Natural killer cell treated with Interleukin-12 subunit alpha and Interleukin-12 subunit beta and Interleukin-15 and Interleukin-18, amount 100 ng/mL, for 72 hours (primary cell): ENCODE measurements around the gene SLC7A7. TPM values are rescaled to one million over a fixed set of nuclear protein-coding genes. Genes with fewer than 3 reads are reported as not detected.
"Not testable (repeated sequence)": the region's sequence is repeated elsewhere in the genome, so short reads cannot be mapped to it uniquely, and the experiment has no call there.

Source experiments
- ATAC-seq, 2 donors: fragments of 150-1000 bp; cut with Tn5 transposase in 1 of 2; sonication (Bioruptor Pico), chemical (Tn5 transposase) in 1 of 2; 2 replicates each; pipeline ENCODE4 v1.10.0; 2021
- DNase-seq: peaks from one replicate; pipeline ENCODE4 v3.0.0; 2022; ENCODE audit warnings: low spot score
- H3K27ac Mint-ChIP-seq, 2 donors: 1 replicate in 1 of 2; 2 replicates in 1 of 2; pipeline ENCODE4 v1.8.0; 2022; ENCODE audit warnings: mixed read lengths in 2 of 2, mild to moderate bottlenecking in 1 of 2, moderate library complexity in 1 of 2
- H3K27me3 Mint-ChIP-seq, 2 donors: 1 replicate in 1 of 2; 2 replicates in 1 of 2; pipeline ENCODE4 v1.8.0; 2022; ENCODE audit warnings: mixed read lengths in 2 of 2
- H3K36me3 Mint-ChIP-seq: one replicate; pipeline ENCODE4 v1.8.0; 2022; ENCODE audit warnings: mixed read lengths
- H3K4me1 Mint-ChIP-seq, 2 donors: 1 replicate in 1 of 2; 2 replicates in 1 of 2; pipeline ENCODE4 v1.8.0; 2022; ENCODE audit warnings: low read depth in 2 of 2, mixed read lengths in 2 of 2, mild to moderate bottlenecking in 1 of 2
- H3K4me3 Mint-ChIP-seq: one replicate; pipeline ENCODE4 v1.8.0; 2022; ENCODE audit warnings: mixed read lengths
- H3K9me3 Mint-ChIP-seq: 2 replicates; pipeline ENCODE4 v1.8.0; 2022; ENCODE audit warnings: mixed read lengths
- total RNA-seq, 2 donors: library from RNA; stranded (reverse); gene quantifications; one replicate each; pipeline ENCODE4 v1.2.3, GENCODE V29; 2022

The SLC7A7 gene
- total RNA-seq, 2 donors from 2014 or later, result 0.36 to 0.59 TPM

DNA sequence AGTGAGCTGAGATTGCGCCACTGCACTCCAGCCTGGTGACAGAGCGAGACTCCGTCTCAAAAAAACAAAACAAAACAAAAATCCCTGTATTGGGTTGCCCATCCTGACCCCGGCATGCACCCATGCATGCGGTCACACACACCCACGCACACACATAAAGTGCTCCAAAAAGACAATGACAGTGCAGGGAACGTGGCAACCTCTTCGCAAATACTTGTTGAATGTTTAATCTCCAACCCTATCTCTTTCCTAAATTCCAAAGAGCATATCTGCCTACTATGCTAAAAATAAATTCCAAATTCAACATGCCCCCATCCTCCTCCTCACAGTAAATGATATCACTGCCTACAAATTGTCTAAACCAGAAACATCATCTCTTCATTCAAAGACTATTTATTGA lies 13.5 kb downstream of the SLC7A7 start:
- ATAC-seq (no peak), DNase-seq (no peak)
- H3K9me3 Mint-ChIP-seq, result no peaks in the 10 kb centered on the region
- no peaks in the 10 kb centered on the region for H3K4me1 Mint-ChIP-seq
- no peak overlapping the region for H3K27ac Mint-ChIP-seq
- H3K4me3 Mint-ChIP-seq, result no peak overlapping the region
- H3K27me3 Mint-ChIP-seq, result peaks cover 40 to 65% of the 10 kb centered on the region in 2 donors
- H3K36me3 Mint-ChIP-seq, result no peaks in the 10 kb centered on the region

DNA sequence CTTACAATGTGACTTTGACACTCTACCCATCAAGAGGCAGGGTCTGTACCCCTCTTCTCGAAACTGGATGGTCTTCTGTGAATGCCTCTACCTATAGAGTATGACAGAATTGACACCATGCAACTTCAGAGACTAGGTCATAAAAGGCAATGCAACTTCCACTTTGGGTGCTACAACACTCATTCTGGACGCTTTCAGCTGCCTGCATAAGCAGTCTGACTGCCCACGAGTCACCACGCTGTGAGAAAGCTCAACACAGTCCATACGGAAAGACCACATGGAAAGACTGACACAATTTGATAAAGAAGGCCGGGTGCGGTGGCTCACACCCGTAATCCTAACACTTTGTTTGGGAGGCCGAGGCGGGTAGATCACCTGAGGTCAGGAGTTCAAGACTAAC lies 14.9 kb downstream of the SLC7A7 start:
- Mint-ChIP-seq H3K27ac (no peak overlapping the region), H3K4me3 (no peak overlapping the region), H3K27me3 (peaks cover 46 to 69% of the 10 kb centered on the region in 2 donors), H3K4me1 (no peaks in the 10 kb centered on the region), H3K36me3 (no peaks in the 10 kb centered on the region), H3K9me3 (no peaks in the 10 kb centered on the region)
- ATAC-seq, result no peak
- DNase-seq, result no peak

DNA sequence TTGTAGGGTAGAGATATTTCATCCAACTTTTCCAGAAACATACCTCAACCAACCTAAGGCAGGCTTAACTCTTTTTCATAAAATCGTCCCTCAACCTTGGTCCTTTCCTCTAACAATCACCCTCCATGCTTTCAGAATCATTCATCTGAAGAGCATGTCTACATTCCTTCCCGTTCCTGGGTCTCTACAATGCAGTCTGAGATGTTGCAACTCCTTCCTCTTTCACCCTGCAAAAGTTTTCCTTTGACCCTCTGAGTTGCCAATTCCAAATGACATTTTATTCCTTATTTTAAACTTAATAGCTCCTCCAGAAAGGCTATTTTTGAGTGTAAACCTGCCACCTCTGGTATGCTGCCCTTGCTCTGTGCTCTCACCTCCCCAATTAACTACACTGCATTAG lies 16.7 kb downstream of the SLC7A7 start:
- Mint-ChIP-seq H3K4me1 (no peaks in the 10 kb centered on the region), H3K27ac (no peak overlapping the region), H3K4me3 (no peak overlapping the region), H3K9me3 (no peaks in the 10 kb centered on the region), H3K27me3 (peaks cover 42 to 55% of the 10 kb centered on the region in 2 donors), H3K36me3 (no peaks in the 10 kb centered on the region)
- DNase-seq (no peak), ATAC-seq (no peak)

DNA sequence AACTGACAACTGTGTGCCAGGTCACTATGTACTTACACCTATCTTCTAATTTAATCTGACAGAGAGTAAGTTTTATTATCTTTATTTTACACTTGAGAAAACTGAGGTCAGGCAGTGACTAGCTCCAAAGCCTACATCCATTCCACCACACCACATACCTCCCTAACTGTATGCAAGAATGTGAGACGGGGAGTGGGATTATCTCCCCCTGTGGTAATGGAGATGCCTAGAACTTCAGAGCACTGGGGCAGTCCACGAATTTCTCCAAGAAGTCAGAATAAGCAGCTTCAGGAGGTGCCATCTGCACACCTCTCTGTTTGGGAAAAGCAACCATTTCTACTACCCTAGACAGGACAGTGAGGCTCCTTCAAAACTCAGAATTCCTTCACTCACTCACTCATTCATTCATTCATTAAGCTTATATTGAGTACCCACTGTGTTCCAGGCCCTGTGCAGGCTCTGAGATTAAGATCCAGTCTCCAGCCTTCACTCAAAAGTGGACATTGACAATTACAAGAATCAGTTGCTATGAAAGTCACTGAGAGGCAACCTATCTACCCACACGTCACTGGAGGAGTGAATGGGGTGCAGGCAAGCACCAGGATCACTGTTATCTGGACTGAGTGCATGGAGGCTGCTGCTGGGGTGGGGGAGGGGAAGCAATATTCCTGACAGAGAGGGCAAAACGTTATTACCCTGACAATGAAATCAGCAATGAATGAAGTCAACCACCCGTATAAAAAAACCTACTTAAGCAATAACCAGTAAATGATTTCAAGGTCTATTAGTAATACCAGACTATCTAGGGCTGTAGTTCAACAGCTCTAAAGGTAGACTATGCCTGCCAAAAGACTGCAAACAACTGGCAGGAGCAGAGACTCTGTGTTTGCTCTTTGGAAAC lies 18.0 kb downstream of the SLC7A7 start:
- no peaks in the 10 kb centered on the region for H3K4me1 Mint-ChIP-seq
- H3K4me3 Mint-ChIP-seq, result no peak overlapping the region
- H3K27me3 Mint-ChIP-seq, result peaks cover 36 to 44% of the 10 kb centered on the region in 2 donors
- H3K9me3 Mint-ChIP-seq, result no peaks in the 10 kb centered on the region
- H3K27ac Mint-ChIP-seq, result no peak overlapping the region
- H3K36me3 Mint-ChIP-seq, result no peaks in the 10 kb centered on the region
- DNase-seq (no peak), ATAC-seq (no peak)

DNA sequence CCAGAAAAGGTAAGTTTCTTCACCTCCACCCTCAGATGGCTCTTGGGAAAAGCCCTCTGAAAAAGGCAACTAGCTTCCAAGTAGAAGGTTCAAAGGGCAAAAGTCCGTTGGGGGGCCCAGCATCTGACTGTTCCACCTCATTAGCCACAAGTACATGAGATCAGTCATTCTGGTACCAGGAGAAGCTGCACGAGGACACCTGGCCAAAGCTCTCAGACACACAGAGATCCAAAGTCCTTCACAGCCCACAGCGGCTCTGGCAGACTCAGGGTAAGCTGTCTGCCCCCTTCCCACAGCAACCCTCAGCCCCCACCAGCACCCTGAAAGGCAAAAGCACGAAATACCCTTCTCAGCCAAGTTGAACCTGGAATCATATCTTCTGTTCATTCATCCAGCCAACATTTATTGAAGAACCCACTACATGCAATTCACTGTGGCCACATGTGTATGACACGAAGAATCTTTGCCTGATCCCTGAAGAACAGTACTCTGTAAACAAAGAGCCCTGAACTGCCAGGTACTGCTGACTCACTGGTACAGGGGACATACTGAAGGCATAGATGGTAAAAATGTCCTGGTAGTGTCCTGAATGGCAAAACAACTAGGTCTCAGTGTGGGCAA lies 19.0 kb downstream of the SLC7A7 start:
- Mint-ChIP-seq H3K4me3 (no peak overlapping the region), H3K36me3 (no peaks in the 10 kb centered on the region), H3K27me3 (peaks cover 35 to 36% of the 10 kb centered on the region in 2 donors), H3K4me1 (no peaks in the 10 kb centered on the region), H3K9me3 (no peaks in the 10 kb centered on the region), H3K27ac (no peak overlapping the region)
- no peak for ATAC-seq
- no peak for DNase-seq

DNA sequence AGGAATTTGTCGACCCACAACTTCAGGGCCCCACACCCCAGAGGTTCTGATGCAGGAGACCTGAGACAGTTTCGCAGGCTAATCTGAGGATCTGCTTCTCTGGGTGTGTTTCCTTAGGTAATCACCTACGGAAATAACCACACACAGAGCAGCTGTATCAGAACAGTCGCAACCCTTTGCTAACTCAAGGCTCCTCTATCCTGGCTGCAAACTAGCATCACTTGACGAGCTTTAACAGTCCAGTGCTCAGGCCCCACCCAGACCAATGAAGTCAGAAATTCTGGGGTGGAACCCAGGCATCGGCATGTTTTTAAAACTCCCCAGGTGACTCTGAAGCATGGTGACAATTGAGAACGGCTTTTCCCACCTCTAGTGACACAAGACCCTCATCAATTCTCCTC lies 20.7 kb downstream of the SLC7A7 start:
- H3K9me3 Mint-ChIP-seq, result no peaks in the 10 kb centered on the region
- H3K27ac Mint-ChIP-seq, result no peak overlapping the region
- DNase-seq (no peak), ATAC-seq (no peak)
- H3K27me3 Mint-ChIP-seq, result peaks cover 23 to 31% of the 10 kb centered on the region in 2 donors
- H3K4me1 Mint-ChIP-seq, result no peaks in the 10 kb centered on the region
- no peaks in the 10 kb centered on the region for H3K36me3 Mint-ChIP-seq
- H3K4me3 Mint-ChIP-seq, result no peak overlapping the region

DNA sequence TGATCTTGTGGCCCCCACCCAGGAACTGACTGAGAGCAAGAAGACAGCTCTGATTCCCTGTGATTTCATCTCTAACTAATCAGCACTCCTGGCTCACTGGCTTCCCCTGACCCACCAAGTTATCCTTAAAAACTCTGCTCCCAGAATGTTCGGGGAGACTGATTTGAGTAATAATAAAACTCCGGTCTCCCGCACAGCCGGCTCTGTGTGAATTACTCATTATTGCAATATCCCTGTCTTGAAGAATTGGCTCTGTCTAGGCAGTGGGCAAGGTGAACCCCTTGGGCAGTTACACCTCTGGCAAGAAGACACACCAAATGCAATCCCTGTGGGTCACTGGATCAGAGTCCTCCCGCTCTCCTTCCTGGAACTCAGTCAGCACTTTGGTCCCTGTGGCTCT lies 21.3 kb downstream of the SLC7A7 start:
- H3K4me3 Mint-ChIP-seq, result no peak overlapping the region
- H3K36me3 Mint-ChIP-seq, result no peaks in the 10 kb centered on the region
- DNase-seq (no peak), ATAC-seq (no peak)
- H3K27ac Mint-ChIP-seq, result no peak overlapping the region
- H3K27me3 Mint-ChIP-seq, result peaks cover 17 to 28% of the 10 kb centered on the region in 2 donors
- no peaks in the 10 kb centered on the region for H3K9me3 Mint-ChIP-seq
- no peaks in the 10 kb centered on the region for H3K4me1 Mint-ChIP-seq

DNA sequence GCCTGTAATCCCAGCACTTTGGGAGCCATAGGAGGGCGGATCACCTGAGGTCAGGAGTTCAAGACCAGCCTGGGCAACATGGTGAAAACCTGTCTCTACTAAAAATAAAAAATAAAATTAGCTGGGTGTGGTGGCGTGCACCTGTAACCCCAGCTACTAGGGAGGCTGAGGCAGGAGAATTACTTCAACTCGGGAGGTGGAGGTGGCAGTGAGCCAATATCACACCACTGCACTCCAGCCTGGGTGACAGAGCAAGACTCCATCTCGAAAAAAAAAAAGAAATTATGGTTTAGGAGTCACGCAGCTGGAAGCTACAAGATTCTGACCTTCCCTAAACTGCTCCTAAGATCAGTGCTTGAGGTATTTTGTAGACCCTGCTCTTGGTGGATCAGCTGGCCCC lies 21.7 kb downstream of the SLC7A7 start:
- H3K9me3 Mint-ChIP-seq, ATAC-seq, H3K4me1 Mint-ChIP-seq, H3K27ac Mint-ChIP-seq, H3K4me3 Mint-ChIP-seq, DNase-seq, H3K36me3 Mint-ChIP-seq: not testable (repeated sequence)
- peaks cover 13 to 26% of the 10 kb centered on the region in 2 donors for H3K27me3 Mint-ChIP-seq

DNA sequence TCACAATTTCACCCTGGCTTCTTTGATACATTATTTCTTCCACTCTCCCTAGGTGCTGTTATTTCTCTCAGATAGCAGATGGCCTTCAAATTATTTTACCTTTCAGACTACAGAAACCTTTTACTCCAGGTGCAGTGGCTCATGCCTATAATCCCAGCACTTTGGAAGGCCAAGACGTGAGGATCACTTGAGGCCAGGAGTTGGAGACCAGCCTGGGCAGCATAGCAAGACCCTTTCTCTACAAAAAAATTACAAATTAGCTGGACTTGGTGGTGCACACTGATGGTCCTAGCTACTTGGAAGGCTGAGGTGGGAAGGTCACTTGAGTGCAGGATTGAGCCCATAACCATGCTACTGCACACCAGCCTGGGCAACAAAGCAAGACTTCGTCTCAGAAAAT lies 23.1 kb downstream of the SLC7A7 start:
- no peak overlapping the region for H3K4me3 Mint-ChIP-seq
- H3K4me1 Mint-ChIP-seq, result no peaks in the 10 kb centered on the region

DNA sequence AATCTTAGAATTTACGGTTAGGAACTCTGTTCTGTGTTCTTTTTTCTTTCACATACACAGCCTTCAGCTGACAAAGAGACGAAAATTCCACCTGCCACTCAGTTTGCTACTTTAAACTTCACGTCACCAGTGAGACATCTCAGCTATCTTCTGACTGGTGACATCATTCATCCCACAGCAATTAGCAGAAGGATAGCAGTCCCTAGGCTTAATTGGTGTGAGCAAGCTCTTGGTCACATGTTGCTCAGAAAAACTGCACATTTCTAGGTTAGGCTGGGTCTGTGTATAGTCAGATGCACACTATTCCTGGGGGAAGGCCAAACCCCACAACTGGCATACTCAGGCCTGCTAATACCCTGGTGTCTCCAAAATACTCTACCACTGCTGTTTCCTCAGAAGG lies 23.9 kb downstream of the SLC7A7 start:
- Mint-ChIP-seq H3K36me3 (no peaks in the 10 kb centered on the region), H3K9me3 (no peaks in the 10 kb centered on the region), H3K27me3 (peaks cover 7 to 19% of the 10 kb centered on the region in 2 donors), H3K27ac (no peak overlapping the region), H3K4me3 (no peak overlapping the region), H3K4me1 (no peaks in the 10 kb centered on the region)
- ATAC-seq (no peak), DNase-seq (no peak)

More for the DNA sequence above, 23.1 kb downstream of the SLC7A7 start:
- Mint-ChIP-seq H3K27ac (no peak overlapping the region), H3K27me3 (peaks cover 7 to 24% of the 10 kb centered on the region in 2 donors), H3K9me3 (no peaks in the 10 kb centered on the region), H3K36me3 (no peaks in the 10 kb centered on the region)
- no peak for DNase-seq
- ATAC-seq, result no peak

DNA sequence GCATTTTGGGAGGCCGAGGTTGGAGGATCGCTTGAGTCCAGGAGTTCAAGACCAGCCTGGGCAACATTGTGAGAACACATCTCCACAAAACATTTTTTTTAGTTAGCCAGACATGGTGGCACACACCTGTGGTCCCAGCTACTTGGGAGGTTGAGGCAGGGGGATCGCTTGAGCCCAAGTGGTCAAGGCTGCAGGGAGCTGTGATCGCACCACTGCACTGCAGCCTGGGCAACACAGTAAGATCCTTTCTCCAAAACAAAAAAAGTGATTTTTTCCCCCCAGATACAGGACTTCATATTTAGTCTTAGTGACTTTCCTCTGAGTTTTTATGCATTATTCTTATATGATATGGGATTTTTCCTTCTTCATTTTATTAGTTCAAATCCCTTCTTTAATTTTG lies 28.6 kb downstream of the SLC7A7 start:
- DNase-seq, result no peak
- no peaks in the 10 kb centered on the region for H3K36me3 Mint-ChIP-seq
- peaks cover 0 to 12% of the 10 kb centered on the region in 2 donors for H3K27me3 Mint-ChIP-seq
- ATAC-seq, result no peak
- no peak overlapping the region for H3K4me3 Mint-ChIP-seq
- H3K9me3 Mint-ChIP-seq, result no peaks in the 10 kb centered on the region
- no peaks in the 10 kb centered on the region for H3K4me1 Mint-ChIP-seq
- H3K27ac Mint-ChIP-seq, result no peak overlapping the region

DNA sequence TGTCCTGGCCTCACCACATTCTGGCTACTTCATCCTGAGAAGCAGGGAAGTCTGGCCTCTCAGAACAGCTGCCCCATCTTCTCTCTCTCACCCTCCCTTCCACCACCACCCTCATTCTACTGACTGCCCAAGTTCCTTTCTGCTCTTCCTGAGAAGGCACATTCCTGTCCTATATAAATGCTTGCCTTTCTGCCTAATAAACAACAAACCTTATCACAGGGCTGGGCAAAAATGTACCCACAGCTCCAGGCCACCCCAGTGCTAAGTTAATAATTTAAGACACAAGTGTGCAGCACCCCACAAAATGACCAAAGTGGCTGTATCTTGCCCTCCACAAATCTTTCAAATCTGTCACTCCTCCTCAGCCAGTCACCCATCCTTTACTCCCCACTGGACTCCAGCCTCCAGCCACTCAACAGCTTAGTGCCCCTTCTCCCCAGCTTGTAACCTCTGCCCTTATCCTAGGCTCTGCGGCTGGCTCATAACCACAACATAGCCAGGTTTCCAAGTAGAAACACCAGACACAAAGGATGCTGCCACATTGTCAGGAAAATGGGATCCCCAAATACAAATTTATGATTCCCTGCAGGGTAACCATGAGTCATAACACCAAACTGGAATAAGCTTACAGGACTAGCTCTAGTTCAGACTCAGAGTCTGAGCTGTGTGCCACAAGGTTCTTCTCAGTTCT lies 33.8 kb downstream of the SLC7A7 start:
- H3K9me3 Mint-ChIP-seq, result no peaks in the 10 kb centered on the region
- no peak overlapping the region for H3K27ac Mint-ChIP-seq
- no peaks in the 10 kb centered on the region for H3K36me3 Mint-ChIP-seq
- no peak for DNase-seq
- ATAC-seq, result no peak
- no peak overlapping the region for H3K4me3 Mint-ChIP-seq
- H3K27me3 Mint-ChIP-seq, result no peaks in the 10 kb centered on the region
- no peaks in the 10 kb centered on the region for H3K4me1 Mint-ChIP-seq

DNA sequence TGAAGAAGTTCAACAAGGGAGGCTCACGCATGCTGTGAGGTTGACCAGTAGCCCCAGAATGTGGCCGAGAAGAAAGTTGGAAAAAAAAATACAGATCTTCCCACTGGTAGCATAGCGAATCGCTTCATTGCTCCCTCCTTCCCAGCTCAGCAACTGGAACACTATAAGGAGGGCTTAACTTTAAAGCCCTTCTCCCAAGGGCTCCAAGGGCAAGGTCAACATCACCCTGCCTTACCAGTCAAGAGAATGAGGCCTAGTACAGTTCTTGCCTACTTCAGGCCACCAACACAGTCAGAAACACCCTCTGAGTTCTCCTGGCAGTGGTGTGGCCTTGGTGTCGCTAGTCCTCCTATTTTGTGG lies 34.3 kb downstream of the SLC7A7 start:
- DNase-seq (no peak), ATAC-seq (no peak)
- H3K27ac Mint-ChIP-seq, result no peak overlapping the region
- H3K4me3 Mint-ChIP-seq, result no peak overlapping the region
- H3K9me3 Mint-ChIP-seq, result no peaks in the 10 kb centered on the region
- no peaks in the 10 kb centered on the region for H3K36me3 Mint-ChIP-seq
- no peaks in the 10 kb centered on the region for H3K4me1 Mint-ChIP-seq
- no peaks in the 10 kb centered on the region for H3K27me3 Mint-ChIP-seq

DNA sequence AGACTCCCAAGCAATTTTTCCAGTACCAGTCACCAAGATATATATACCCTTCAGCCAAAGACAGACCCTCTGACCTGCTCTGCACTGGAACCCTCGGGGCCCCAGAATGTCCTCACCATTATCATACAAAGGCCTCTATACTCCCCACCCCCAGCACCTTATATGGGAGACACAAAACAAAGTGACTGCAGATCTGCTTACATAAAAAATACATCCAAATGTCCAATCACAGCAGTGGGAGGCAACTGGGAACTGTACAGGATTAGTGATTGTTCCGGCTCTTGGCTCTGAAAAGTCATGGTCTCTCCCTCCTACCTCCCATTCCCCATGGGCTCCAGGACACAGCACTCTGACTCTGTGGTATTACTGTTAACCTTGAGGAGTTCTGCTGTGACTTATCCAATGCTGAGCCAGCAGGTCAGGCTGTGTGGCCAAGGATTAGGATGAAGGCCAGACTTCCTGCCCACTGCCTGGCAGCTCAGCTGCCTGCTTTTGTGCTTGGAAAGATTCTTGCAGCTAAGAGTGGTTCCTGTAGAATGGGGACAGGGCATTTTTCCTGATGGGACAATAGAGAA lies 35.0 kb downstream of the SLC7A7 start:
- H3K27me3 Mint-ChIP-seq, result no peaks in the 10 kb centered on the region
- ATAC-seq (peak in 1 of 2 donors; percentile 48), DNase-seq (no peak)
- no peak overlapping the region for H3K4me3 Mint-ChIP-seq
- no peaks in the 10 kb centered on the region for H3K9me3 Mint-ChIP-seq
- H3K4me1 Mint-ChIP-seq, result no peaks in the 10 kb centered on the region
- no peak overlapping the region for H3K27ac Mint-ChIP-seq
- H3K36me3 Mint-ChIP-seq, result no peaks in the 10 kb centered on the region
